ENCODE results near the gene UTP15.
A peak's percentile ranks its signal among the peaks of the same experiment; 100 is the strongest.

The UTP15 gene

DNA sequence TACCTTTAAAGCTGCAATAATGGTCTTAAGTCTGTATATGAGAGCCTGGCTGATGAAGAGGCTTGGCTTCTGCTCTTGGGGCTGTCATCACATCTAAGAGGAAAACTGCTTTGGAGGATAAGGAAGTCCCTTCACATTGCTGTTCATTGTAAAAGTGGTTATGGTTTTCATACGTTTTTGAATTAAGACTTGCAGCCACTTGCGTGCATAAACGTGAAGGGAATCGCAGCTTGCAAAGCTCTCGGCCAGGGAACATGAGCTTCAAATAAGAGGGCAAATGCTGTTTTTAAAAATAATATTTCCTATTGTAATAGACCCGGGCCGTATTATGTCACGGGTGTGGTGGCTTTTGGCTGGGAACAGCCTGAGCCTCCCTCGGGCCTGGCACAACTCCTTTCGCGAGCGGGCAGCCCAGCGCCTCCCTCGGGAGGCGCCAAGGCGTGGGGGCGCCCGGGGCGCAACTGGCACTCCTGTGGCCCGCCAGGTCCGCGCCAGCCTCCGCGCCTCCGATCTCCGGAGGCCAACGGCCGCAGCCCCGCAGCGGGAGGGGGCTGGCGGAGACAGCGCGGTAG lies 59.9 kb downstream of the UTP15 start:
- DNase-seq = peak; percentile 52

GRCh38 chr5:73625944-73626811 lies 60.6 kb downstream of the UTP15 start, which contains the start of gene ARHGEF28:
TSS of gene ARHGEF28 (plus strand) at chr5:73626196. CDS start at chr5:73684852, 58,656 bp downstream.
- peak; percentile 83 for DNase-seq

DNA sequence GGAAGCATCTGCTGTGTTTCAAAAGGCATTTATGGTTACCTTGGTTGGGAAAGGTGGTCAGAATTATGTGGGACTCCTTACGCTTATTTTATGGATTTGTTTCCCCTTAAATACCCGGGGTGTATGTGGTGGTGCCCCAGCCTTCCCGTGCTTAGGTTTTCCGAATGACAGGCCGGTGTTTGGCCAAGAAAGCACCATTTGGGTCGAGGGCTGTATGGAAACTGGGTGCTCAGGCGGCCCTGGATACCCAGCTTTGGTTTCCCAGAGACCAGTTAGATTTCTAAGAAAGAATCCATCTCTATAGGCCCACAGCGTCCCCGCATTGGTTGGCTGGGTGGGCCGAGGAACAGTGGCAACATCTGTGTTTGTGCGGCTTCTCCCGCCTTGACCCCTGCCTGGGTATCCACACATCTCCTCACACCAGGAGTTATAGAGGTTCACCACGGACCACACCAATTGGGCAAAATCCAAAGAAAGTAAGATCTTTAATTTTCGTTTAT lies 61.3 kb downstream of the UTP15 start:
- no peak for DNase-seq

- DNase-seq = no peak
These were observed 63.9 kb downstream of the UTP15 start for GRCh38 chr5:73629456-73629855.

GRCh38 chr5:73630765-73631164 lies 65.2 kb downstream of the UTP15 start:
- DNase-seq = no peak

GRCh38 chr5:73631500-73631899 lies 66.0 kb downstream of the UTP15 start:
- no peak for DNase-seq
